ENCODE data around the gene SSMEM1.
"Not testable (repeated sequence)": the region's sequence is repeated elsewhere in the genome, so short reads cannot be mapped to it uniquely, and the experiment has no call there.

The SSMEM1 gene

DNA sequence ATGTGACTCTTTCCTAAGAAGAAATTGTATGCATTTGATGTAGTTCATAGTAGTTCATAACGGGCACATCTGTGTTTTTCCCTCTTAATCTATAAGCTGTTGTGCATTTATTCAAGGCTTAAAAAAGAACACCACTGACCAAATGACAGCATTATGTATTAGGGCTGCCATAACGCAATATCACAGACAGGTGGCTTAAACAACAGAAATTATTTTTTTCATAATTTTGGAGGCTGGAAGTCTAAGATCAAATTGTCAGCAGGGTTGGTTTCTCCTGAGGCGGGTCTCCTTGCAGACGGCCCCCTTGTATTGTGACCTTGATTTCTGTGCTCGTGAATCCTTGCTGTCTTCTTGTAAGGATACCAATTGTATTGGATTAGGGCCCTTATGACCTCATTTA lies 627 bp upstream of the SSMEM1 start:
- DNase-seq: no peak
- in situ Hi-C loops (cut with HindIII; ENCODE audit: low pct_ligation_motif_present, low pct_unique_long_range_greater_than_20kb, low sequenced_read_pairs): no loop called here

DNA sequence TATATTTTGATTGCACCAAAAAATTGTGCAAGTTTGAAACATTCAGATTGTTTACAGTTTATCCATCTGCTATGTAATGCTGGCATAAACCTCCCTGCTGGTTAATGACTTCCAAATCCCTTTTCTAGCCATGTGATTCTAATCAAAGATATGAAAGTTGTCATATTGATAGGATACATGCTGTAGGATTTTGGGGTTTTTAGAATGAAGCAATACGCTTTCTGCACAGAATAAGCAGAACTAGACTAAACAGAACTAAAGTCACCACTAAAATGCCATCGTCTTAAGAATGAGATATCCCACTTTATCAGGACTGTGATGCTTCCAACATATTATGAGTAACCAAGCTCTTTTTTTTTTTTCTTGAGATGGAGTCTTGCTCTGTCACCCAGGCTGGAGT lies 856 bp downstream of the SSMEM1 start:
- DNase-seq: no peak
- in situ Hi-C loops (cut with HindIII; ENCODE audit: low pct_ligation_motif_present, low pct_unique_long_range_greater_than_20kb, low sequenced_read_pairs): no loop called here

DNA sequence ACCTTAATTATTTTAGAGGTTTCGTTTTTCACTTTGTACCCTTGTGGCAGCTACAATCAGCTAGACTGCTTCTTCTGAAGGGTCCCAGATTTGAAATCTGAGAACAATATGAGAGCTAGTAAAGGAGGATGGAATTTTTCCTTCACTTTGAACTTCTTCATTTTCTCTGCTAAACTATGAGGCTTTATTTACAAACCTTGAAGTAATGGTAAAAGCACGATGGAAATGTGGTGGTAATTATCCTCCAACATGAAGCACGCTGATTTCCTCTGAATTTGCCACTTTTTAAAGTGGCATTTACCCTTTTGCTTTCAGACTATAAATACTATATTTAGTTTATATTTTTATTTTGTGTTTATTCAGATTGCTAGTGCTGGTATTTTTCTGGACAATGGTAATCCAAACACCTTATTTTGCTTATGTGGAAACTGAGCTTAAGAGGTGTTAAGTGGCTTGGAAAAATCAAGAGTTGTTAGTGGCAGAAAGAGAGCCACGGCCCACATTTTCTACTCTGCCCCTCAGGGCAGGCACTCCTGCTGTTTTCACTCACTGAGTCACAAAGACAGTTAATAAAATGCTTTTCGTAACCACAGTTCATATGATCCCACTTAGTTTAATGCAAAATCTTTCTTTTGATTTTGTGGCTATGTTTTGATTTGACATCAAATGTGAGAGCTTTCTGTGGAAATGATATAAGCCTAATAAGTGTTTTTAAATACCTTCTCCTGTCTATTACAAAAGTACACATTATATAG lies 2.7 kb downstream of the SSMEM1 start:
- in situ Hi-C loops (cut with HindIII; ENCODE audit: low pct_ligation_motif_present, low pct_unique_long_range_greater_than_20kb, low sequenced_read_pairs): no loop called here
- no peak for DNase-seq

DNA sequence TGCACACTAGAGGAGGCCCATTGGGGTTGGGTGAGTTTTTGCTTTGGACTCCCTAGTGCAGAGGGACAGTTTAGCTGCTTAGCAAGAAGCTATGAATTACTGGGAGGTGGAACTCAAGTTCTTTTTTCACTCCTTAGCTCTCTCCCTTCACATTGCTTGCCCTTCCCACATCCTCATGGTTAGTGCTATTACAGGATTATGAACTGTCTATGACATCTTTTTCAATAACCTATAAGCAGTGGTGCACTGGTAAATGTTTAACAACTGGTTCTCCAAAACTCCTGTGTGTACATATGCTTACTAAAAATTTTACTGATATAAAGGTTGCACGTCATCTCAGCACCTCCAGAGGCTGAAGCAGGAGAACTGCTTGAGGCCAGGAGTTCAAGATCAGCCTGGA lies 6.2 kb downstream of the SSMEM1 start:
- no peak for DNase-seq
- in situ Hi-C loops (cut with HindIII; ENCODE audit: low pct_ligation_motif_present, low pct_unique_long_range_greater_than_20kb, low sequenced_read_pairs): no loop called here

DNA sequence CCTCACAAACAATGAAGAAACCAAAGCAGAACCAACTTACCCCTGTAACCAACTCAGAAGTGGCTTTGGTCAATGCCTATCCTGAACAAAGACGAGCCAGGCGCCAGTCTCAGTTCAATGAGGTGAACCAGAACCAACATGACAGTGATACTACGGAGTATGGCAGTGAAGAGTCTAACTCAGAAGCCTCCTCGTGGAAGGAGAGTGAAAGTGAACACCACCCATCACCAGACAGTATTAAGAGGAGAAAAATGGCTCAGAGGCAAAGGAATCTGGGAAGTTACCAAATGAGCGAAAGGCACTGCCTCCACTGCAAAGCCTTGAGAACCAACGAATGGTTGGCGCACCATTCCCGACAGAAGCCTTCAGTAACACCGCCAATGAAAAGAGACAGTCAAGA lies 8.4 kb downstream of the SSMEM1 start:
- in situ Hi-C loops (cut with HindIII; ENCODE audit: low pct_ligation_motif_present, low pct_unique_long_range_greater_than_20kb, low sequenced_read_pairs): no loop called here
- DNase-seq: no peak

DNA sequence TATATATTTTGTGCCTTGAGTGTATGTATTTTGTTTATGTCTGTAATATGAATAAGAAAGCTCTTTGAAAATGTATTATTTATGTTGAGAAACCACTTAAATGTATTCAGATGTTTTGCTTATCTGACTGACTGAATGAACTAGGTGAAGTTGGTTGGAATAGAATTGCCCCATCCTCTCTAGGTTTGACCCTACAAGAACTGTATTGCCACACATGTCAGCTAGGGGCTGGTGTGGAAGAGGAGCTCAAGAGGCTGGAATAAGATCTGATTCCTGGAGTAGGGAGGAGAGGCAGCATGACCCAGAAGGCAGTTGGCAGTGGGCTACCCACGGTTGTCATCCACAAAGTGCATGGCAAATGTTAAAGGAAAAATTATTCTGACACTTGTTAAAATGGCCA lies 9.1 kb downstream of the SSMEM1 start:
- no peak for DNase-seq
- in situ Hi-C loops (cut with HindIII; ENCODE audit: low pct_ligation_motif_present, low pct_unique_long_range_greater_than_20kb, low sequenced_read_pairs): no loop called here

DNA sequence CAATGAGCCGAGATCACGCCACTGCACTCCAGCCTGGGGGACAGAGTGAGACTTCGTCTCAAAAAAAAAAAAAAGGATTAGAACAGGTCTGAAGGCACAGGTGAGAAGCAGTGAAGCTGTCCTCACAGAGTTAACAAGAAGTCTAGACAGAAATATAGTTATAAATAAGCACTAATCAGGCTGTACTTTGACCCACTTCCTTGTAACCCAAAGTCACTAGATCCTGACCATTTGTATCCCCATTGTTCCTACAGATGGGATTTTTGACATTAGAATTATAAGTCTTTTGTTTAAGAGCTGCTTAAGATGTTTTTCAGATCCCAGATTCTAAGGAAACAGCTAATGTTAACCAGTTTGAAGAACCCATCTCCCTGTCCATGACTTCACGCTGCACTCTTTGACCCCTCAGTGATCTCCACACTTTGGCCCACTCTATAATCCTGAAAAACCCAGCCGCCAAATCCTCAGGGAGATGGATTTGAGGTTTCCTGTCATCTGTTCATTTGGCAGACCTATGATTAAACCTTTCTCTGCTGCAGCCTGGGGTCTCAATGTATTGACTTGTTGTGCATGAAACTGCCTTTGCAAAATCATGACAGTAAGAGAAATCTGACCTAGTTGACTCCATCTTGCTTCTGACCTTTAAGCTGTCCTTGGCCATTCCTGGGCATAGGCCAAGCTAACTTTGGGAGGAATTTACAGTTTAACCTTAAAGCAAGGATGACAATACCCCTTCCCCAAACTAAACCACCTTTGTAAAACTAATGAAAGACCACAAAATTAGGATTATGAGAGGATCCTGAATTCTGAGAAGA lies 11.4 kb downstream of the SSMEM1 start:
- DNase-seq: no peak
- in situ Hi-C loops (cut with HindIII; ENCODE audit: low pct_ligation_motif_present, low pct_unique_long_range_greater_than_20kb, low sequenced_read_pairs): no loop called here

DNA sequence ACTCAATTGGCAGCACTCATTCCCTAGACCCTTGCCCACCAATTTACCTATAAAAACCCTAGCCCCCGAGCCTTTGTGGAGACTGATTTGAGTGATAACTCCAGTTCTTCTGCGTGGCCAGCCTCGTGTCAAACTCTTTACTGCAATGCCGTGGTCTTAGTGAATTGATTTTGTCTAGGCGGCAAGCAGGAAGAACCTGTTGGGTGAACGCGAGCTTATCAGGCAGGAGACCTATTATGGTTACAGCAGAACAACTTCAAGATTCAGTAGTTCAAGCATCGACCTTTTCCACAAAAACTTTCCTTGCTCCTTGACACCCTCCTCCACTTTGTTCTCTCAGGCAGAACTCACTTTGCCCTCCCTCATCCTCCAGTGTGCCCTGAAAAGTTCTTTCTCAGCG lies 12.2 kb downstream of the SSMEM1 start:
- in situ Hi-C loops (cut with HindIII; ENCODE audit: low pct_ligation_motif_present, low pct_unique_long_range_greater_than_20kb, low sequenced_read_pairs): no loop called here
- DNase-seq: no peak

DNA sequence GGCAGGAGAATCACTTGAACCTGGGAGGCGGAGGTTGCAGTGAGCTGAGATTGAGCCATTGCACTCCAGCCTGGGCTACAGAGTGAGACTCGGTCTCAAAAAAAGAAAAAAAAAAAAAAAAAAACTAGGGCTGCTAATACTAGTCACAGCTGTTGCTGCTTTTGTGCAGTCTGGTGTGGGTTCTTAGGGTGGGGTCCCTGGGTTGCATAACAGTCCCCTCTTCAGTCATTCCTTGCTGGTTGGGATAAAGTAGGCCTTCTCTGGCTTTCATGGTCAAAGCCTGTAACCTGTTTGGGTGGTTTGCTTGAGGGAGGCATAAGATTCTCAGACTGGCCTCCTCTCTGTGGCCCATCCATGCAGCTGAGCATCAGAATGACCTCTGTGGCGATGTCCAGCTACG lies 14.1 kb downstream of the SSMEM1 start:
- no peak for DNase-seq
- in situ Hi-C loops (cut with HindIII; ENCODE audit: low pct_ligation_motif_present, low pct_unique_long_range_greater_than_20kb, low sequenced_read_pairs): no loop called here

DNA sequence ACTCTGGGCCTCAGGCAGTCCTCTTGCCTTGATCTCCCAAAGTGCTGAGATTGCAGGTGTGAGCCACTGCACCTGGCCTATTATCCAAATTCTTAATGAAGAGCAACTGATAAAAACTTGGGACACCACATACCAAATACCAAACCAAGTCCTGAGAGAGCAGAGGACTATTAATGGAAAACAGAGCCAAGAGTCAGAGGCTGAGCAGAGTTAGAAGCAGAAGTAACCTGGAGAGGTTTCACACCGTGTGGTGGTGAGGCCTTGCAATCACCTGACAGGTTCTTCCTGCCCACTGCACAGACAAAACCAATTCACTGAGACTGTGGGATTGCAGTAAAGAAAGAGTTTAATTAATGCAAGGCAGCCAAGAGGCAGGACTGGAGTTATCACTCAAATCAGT lies 16.0 kb downstream of the SSMEM1 start:
- in situ Hi-C loops (cut with HindIII; ENCODE audit: low pct_ligation_motif_present, low pct_unique_long_range_greater_than_20kb, low sequenced_read_pairs): no loop called here
- DNase-seq: no peak

DNA sequence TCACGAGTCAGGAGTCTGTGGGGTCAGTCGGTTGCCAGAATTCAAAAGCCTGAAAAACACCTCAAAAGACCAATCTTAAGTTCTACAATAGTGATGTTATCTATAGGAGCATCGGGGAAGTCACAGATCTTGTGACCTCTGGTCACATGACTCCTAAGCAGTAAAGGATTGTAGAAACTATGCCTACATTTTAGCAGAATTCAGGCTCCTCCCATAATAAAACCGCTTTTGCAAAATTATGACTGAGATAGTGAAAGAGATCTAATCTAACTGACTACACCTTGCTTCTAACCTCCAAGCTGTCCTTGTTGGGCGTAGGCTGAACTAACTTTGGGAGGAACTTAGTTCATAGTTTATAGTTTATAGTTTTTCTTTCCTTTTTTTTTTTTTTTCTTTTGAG lies 16.6 kb downstream of the SSMEM1 start:
- no peak for DNase-seq
- in situ Hi-C loops (cut with HindIII; ENCODE audit: low pct_ligation_motif_present, low pct_unique_long_range_greater_than_20kb, low sequenced_read_pairs): no loop called here

DNA sequence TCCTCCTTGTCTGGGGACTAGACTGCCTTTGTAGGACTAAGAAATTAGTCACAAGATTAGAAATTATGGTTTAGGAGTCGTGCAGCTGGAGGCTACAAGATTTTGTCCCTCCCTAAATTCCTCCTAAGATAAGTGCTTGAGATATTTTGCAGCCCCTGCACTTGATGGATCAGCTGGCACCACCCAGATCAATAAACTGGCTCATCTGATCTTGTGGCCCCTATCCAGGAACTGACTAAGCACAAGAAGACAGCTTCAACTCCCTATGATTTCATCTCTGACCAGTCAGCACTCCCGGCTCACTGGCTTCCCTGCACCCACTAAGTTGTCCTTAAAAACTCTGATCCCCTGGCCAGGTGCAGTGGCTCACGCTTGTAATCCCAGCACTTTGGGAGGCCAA lies 17.3 kb downstream of the SSMEM1 start:
- in situ Hi-C loops (cut with HindIII; ENCODE audit: low pct_ligation_motif_present, low pct_unique_long_range_greater_than_20kb, low sequenced_read_pairs): not testable (repeated sequence)

DNA sequence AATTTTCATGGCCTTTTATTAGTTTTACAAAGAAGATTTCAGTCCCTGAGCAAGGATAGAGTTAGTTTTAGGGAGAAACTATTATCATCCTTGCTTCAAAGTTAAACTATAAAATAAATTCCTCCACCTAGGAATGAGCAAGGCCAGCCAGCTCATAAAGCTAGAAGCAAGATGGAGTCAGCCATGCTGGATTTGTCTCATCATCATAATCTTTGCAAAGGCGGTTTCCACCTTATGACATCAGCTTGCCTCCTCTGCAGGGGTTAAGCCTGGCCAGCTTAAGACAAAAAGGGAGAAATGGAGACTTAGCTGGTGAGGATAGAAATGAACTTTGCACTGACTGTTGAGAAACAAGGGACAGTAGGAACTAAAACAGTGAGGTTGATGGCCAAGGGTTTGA lies 18.7 kb downstream of the SSMEM1 start:
- no peak for DNase-seq
- in situ Hi-C loops (cut with HindIII; ENCODE audit: low pct_ligation_motif_present, low pct_unique_long_range_greater_than_20kb, low sequenced_read_pairs): no loop called here

More for the DNA sequence above, 17.3 kb downstream of the SSMEM1 start:
- not testable (repeated sequence) for DNase-seq

DNA sequence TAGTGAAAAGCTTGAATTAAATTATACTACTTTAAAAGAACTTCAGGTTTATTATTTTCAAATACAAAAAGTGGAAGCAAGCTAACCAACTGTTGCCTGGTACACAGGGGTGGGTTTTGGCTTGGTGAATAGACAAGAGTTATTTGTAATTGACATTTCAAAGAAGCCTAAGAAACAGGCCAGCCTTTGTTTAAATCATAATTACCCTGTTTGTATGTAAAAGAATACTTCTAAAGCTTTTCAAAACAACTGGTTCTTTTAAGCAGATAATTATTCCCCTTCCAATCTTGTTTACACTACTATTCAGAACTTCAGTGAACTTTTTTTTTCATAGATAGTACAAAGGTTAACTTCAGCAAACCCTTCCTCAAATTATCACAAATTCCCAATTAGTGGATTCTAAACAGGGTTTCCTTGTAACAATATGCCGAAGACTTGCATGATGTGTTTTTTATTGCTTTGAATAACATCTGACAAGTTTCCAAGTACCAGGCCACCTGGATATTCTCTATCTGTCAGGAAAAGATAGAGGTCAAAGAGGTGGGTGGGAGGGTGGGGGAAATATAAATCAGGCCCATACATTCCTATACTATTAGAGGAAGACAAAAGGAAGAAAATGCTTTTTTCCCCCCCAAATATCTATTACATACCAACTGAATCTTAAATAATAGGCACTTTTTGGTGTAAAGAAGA lies 20.4 kb downstream of the SSMEM1 start:
- DNase-seq: no peak
- in situ Hi-C loops (cut with HindIII; ENCODE audit: low pct_ligation_motif_present, low pct_unique_long_range_greater_than_20kb, low sequenced_read_pairs): no loop called here

DNA sequence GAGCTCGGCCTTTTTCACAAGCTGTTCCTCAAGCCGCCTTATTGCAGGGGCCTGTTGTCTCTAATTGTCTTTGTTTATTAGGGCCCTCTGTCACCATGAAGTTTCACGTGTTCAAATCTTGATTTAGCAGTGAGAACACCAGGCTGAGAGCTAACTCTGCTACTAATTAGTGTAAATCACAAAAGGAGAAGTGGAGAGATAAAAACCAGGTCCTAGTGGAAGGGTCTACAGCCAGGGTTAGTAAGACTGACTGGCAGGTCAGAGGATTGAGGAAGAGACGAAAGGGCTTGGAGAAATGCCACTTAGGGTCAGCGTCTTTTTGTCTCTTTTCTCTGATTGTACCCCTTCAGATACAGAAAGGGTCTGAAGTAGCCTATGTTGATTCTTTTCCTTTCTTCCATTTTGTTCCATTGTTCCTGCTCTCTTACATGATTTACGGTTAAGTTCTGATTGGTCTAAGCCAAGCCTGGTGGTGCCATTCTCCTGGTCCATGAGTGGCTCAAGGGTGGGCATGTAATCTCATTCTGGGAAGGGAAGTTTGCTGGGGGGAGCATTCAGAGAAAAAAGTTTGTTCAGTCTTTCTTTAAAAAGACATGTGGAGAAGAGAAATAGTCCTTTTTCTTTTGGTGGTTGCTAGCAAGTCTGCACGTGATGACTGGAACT lies 21.3 kb downstream of the SSMEM1 start:
- no peak for DNase-seq
- in situ Hi-C loops (cut with HindIII; ENCODE audit: low pct_ligation_motif_present, low pct_unique_long_range_greater_than_20kb, low sequenced_read_pairs): no loop called here

DNA sequence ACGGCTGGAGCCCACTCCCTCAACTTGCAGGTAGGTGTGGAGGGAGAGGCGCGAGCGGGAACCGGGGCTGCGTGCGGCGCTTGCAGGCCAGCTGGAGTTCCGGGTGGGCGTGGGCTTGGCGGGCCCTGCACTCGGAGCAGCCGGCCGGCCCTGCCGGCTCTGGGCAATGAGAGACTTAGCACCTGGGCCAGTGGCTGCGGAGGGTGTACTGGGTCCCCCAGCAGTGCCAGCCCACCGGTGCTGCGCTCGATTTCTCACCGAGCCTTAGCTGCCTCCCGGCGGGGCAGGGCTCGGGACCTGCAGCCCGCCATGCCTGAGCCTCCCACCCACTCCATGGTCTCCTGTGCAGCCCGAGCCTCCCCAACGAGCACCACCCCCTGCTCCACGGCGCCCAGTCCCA lies 22.3 kb downstream of the SSMEM1 start:
- in situ Hi-C loops (cut with HindIII; ENCODE audit: low pct_ligation_motif_present, low pct_unique_long_range_greater_than_20kb, low sequenced_read_pairs); DNase-seq: not testable (repeated sequence)

DNA sequence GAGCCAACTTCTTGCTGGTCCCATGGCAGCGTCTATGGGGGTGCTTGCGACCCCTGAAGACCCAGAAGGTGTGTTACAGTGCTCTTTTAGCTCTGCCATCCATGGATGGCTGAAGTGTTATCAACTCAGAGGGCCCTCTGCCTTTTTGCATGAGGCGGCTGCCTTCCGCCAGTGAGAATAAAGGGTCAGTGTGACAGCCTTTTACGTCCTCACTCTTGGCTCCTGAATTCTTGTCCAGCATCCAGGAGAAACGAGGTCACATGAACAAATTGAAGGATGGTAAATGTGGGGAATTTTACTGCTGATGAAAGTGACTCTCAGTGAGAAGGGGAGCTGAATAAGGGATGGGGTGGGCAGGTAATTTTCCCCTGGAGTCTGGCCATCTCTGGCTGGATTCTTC lies 24.1 kb downstream of the SSMEM1 start:
- in situ Hi-C loops (cut with HindIII; ENCODE audit: low pct_ligation_motif_present, low pct_unique_long_range_greater_than_20kb, low sequenced_read_pairs): no loop called here
- no peak for DNase-seq

DNA sequence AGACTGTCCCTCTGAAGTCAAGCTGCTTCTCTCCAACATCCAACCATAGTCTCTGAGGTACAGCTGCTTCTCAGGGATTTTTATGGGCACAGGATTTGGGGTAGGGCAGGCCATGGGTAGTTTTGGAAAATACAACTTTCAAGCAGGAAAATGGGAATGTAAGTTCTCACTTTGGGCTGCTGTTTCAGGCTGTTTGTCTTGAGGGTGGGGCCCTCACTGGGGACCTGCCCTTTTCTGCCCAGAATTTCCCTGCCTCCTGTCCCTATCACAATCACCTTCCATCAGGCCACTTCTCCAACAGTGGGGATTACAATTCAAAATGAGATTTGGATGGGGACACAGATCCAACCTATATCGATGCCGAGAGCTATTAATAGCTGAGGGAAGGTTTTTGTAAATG lies 24.5 kb downstream of the SSMEM1 start:
- no peak for DNase-seq
- in situ Hi-C loops (cut with HindIII; ENCODE audit: low pct_ligation_motif_present, low pct_unique_long_range_greater_than_20kb, low sequenced_read_pairs): no loop called here

DNA sequence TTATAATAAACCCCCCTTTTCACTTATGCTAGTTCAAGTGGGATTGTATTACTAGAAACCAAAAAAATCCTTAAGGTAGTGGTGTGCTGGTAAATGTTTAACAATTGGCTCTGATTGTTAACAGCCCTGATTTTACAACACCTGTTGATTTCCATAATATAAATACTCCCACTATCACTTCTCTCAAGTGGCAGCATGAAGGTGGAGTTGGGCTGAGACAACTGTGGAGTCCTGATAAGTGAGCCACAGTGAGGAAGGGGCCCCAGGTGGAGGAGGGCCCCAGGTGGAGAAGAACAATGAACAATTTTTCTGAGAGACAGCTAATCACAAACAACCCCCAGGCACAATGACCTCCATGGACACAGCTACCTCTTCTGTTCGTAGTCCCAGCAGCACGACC lies 26.4 kb downstream of the SSMEM1 start:
- no peak for DNase-seq
- in situ Hi-C loops (cut with HindIII; ENCODE audit: low pct_ligation_motif_present, low pct_unique_long_range_greater_than_20kb, low sequenced_read_pairs): no loop called here
